Parathyroid adenoma (tissue), 2 donors: Measurements from ENCODE around the gene DPF3.

Experiments used
- H2AFZ ChIP-seq: fragments of 300-600 bp; sonication (generic); one replicate; pipeline ENCODE4 v1.7.0; 2017; ENCODE audit warnings: antibody characterized with exemption, mild to moderate bottlenecking
- H3K27ac ChIP-seq: fragments of 300-600 bp; sonication (generic); one replicate; pipeline ENCODE4 v1.7.0; 2017
- H3K27me3 ChIP-seq: fragments of 300-600 bp; sonication (generic); one replicate; pipeline ENCODE4 v1.7.0; 2017; ENCODE audit warnings: low read length; ENCODE audit not compliant: control insufficient read depth, insufficient read depth
- H3K36me3 ChIP-seq: fragments of 300-600 bp; sonication (generic); one replicate; pipeline ENCODE4 v1.7.0; 2017; ENCODE audit warnings: low read length; ENCODE audit not compliant: control insufficient read depth, insufficient read depth
- H3K4me1 ChIP-seq: fragments of 300-600 bp; sonication (generic); one replicate; pipeline ENCODE4 v1.7.0; 2017; ENCODE audit warnings: control low read depth
- H3K4me2 ChIP-seq: fragments of 300-600 bp; sonication (generic); one replicate; pipeline ENCODE4 v1.7.0; 2017; ENCODE audit warnings: low read length
- H3K4me3 ChIP-seq: fragments of 300-600 bp; sonication (generic); one replicate; pipeline ENCODE4 v1.7.0; 2017; ENCODE audit warnings: low read depth, low read length
- H3K79me2 ChIP-seq: fragments of 300-600 bp; sonication (generic); one replicate; pipeline ENCODE4 v1.7.0; 2017; ENCODE audit warnings: control low read depth
- H3K9ac ChIP-seq: fragments of 300-600 bp; sonication (generic); one replicate; pipeline ENCODE4 v1.7.0; 2017; ENCODE audit warnings: mild to moderate bottlenecking
- H3K9me3 ChIP-seq: fragments of 300-600 bp; sonication (generic); one replicate; pipeline ENCODE4 v1.7.0; 2017; ENCODE audit warnings: low read length; ENCODE audit not compliant: control insufficient read depth
- TF ChIP-seq, protein P1 (sequence below): fragments of 300-600 bp; sonication (generic); IDR thresholded peaks from one replicate; pipeline ENCODE4 v1.7.0; 2017; ENCODE audit warnings: antibody characterized with exemption, mild to moderate bottlenecking
- donor health status: primary hyperparathyroidism.

The DPF3 gene

DNA sequence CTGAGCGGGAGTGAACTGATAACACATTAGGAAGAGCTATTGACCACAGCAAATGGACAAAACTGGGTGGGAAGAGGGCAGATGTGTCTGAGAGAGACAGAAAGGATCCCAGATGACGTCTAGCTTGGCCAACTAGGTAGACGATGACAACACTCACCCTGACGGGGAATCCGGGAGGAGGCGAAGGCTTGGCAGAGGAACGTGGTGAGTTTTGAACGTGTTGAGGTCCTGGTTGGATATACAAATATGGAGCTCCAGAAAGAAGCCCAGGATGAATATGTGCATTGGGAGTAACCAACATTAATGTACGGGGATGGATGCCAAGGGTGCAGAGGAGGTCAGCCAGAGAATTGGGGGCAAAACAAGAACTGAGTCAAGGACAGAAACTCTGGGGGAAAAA is 60.7 kb downstream of the DPF3 start:
- Histone ChIP-seq H3K4me2 (no peak overlapping the region), H3K79me2 (no peaks in the 10 kb centered on the region), H2AFZ (no peak overlapping the region), H3K4me3 (no peak overlapping the region), H3K4me1 (no peaks in the 10 kb centered on the region), H3K27ac (no peak overlapping the region), H3K36me3 (no peaks in the 10 kb centered on the region), H3K9ac (no peak overlapping the region), H3K9me3 (no peaks in the 10 kb centered on the region), H3K27me3 (no peaks in the 10 kb centered on the region)
- TF ChIP-seq, protein P1, sequence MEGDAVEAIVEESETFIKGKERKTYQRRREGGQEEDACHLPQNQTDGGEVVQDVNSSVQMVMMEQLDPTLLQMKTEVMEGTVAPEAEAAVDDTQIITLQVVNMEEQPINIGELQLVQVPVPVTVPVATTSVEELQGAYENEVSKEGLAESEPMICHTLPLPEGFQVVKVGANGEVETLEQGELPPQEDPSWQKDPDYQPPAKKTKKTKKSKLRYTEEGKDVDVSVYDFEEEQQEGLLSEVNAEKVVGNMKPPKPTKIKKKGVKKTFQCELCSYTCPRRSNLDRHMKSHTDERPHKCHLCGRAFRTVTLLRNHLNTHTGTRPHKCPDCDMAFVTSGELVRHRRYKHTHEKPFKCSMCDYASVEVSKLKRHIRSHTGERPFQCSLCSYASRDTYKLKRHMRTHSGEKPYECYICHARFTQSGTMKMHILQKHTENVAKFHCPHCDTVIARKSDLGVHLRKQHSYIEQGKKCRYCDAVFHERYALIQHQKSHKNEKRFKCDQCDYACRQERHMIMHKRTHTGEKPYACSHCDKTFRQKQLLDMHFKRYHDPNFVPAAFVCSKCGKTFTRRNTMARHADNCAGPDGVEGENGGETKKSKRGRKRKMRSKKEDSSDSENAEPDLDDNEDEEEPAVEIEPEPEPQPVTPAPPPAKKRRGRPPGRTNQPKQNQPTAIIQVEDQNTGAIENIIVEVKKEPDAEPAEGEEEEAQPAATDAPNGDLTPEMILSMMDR = no peak

DNA sequence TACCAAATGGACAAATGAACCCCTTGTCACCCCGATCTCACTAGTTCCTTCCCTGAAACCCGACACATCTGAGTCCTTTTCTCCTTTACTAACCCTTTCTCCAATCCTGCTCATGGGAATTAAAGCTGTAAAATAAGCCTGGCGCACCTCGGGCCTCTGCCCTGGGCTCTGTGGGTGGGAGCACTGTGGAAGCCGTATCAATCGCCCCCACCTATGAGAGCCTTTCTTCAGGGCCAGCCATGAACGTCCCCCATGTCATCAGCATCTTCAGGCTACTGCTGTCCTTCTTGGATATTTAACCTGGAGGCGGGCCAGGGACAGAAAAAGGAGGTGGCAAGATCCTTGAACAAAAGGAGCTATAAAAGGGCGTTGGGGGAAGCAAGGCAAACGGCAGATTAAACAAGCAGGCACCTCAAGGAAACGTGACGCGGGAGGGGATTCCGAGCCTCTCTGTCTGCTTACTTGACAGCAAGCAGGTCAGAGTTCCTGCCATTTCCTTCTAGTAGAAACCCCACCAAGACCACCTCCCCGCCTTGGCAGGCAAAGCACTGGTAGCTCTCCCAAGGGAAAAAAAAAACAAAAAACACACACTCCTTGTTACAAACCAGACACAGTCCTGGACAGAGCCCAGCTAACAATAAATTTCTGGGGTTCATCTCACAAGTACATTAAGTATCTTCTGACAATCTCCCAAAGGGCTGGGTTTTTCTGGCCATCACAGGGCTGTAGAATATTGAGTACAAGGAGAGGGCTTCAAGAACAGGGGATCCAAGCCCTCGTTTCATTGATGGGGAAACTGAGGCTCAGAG is 62.9 kb downstream of the DPF3 start:
- Histone ChIP-seq H3K9ac (no peak overlapping the region), H3K4me1 (peaks cover 3% of the 10 kb centered on the region), H3K36me3 (no peaks in the 10 kb centered on the region), H3K27me3 (no peaks in the 10 kb centered on the region), H3K4me3 (no peak overlapping the region), H3K79me2 (no peaks in the 10 kb centered on the region), H3K9me3 (no peaks in the 10 kb centered on the region), H3K4me2 (no peak overlapping the region), H2AFZ (no peak overlapping the region), H3K27ac (no peak overlapping the region)
- TF ChIP-seq, protein P1 = no peak

DNA sequence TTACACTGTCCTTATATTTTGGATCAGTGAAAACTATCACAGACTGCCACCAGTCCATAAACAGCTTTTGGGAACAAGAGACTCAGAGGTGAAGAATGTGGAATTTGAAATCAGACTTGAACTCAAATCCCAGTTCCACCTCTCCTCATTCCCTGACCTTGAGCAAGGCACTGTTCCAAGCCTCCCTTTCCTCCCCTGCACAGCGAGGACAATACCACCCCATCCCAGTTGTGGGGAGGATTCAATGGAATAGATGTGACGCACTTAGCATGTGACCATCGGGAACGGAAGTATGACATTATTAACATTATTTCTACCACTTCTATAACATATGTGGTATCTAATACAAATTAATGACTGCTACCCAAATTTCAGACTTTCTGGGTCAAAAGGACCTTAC is 63.5 kb downstream of the DPF3 start:
- H3K9ac ChIP-seq = no peak overlapping the region

DNA sequence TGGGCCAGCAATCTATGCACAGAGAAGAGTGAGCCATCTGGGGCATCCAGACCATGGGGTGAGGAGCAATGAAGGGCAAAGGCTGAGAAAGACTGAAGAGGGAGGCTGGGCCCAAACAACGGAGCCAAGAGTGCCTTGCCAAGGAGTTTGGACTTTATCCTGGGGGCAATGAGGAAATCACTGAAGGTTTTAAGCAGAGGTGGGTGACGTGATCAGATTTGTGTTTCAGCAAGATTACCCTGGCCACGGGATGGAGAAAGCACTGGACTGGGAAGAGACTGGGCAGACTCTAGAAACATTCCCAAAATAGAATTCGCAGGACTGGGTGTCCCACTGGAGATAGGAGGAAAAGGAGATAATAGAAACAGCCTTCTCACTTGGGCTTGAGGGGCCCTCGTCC is 65.3 kb downstream of the DPF3 start:
- Histone ChIP-seq H3K4me2 (no peak overlapping the region), H3K4me1 (peaks cover 7% of the 10 kb centered on the region), H3K4me3 (no peak overlapping the region), H3K9me3 (no peaks in the 10 kb centered on the region), H3K9ac (no peak overlapping the region), H3K79me2 (no peaks in the 10 kb centered on the region), H3K36me3 (no peaks in the 10 kb centered on the region), H3K27me3 (no peaks in the 10 kb centered on the region), H3K27ac (no peak overlapping the region), H2AFZ (no peak overlapping the region)
- TF ChIP-seq, protein P1 = no peak

More for the DNA sequence above, 63.5 kb downstream of the DPF3 start:
- H3K9me3 ChIP-seq = no peaks in the 10 kb centered on the region
- no peak overlapping the region for H3K4me3 ChIP-seq
- no peaks in the 10 kb centered on the region for H3K36me3 ChIP-seq
- no peaks in the 10 kb centered on the region for H3K27me3 ChIP-seq
- H3K4me2 ChIP-seq = no peak overlapping the region
- TF ChIP-seq, protein P1 = no peak
- no peak overlapping the region for H2AFZ ChIP-seq
- no peak overlapping the region for H3K27ac ChIP-seq
- peaks cover 7% of the 10 kb centered on the region for H3K4me1 ChIP-seq
- no peaks in the 10 kb centered on the region for H3K79me2 ChIP-seq

DNA sequence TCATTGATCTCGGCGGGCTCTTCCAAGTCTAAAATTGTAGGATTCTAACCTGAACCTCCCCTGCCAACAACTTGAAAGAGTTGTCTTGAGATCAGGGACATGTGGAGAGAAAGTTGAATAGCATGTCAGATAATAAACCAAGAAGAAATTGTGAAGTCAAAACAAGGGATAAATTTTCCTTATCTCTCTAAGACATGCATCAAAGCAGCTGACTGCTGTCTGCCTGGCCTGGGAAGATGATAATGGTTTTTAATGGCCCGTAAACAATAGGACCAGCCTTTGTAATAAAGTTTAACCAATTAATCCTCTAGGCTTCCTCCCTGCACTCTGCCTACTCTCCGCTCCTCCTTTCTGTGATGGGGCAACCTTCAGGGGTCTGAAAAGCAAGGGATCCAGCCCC is 67.9 kb downstream of the DPF3 start:
- Histone ChIP-seq H3K9ac (no peak overlapping the region), H3K79me2 (no peaks in the 10 kb centered on the region), H3K9me3 (no peaks in the 10 kb centered on the region), H3K36me3 (no peaks in the 10 kb centered on the region), H3K4me1 (peaks cover 7% of the 10 kb centered on the region), H3K4me3 (no peak overlapping the region), H3K27me3 (no peaks in the 10 kb centered on the region), H3K27ac (no peak overlapping the region), H3K4me2 (no peak overlapping the region), H2AFZ (no peak overlapping the region)
- TF ChIP-seq, protein P1 = no peak
